ENCODE results near the gene BLACAT1.
A peak's percentile ranks its signal among the peaks of the same experiment; 100 is the strongest.

BLACAT1 gene

GRCh38 chr1:205451759-205452164 lies 4.1 kb downstream of the BLACAT1 start:
- DNase-seq (ENCODE audit: low read depth) = no peak
- TF ChIP-seq, protein P1, sequence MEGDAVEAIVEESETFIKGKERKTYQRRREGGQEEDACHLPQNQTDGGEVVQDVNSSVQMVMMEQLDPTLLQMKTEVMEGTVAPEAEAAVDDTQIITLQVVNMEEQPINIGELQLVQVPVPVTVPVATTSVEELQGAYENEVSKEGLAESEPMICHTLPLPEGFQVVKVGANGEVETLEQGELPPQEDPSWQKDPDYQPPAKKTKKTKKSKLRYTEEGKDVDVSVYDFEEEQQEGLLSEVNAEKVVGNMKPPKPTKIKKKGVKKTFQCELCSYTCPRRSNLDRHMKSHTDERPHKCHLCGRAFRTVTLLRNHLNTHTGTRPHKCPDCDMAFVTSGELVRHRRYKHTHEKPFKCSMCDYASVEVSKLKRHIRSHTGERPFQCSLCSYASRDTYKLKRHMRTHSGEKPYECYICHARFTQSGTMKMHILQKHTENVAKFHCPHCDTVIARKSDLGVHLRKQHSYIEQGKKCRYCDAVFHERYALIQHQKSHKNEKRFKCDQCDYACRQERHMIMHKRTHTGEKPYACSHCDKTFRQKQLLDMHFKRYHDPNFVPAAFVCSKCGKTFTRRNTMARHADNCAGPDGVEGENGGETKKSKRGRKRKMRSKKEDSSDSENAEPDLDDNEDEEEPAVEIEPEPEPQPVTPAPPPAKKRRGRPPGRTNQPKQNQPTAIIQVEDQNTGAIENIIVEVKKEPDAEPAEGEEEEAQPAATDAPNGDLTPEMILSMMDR (conservative IDR thresholded peaks at IDR 0.05; ENCODE audit: control insufficient read depth, insufficient read depth, low read depth, low read length) = no peak
- no peak overlapping the region for H3K4me3 ChIP-seq (ENCODE audit: control insufficient read depth, low read depth, low read length)

DNA sequence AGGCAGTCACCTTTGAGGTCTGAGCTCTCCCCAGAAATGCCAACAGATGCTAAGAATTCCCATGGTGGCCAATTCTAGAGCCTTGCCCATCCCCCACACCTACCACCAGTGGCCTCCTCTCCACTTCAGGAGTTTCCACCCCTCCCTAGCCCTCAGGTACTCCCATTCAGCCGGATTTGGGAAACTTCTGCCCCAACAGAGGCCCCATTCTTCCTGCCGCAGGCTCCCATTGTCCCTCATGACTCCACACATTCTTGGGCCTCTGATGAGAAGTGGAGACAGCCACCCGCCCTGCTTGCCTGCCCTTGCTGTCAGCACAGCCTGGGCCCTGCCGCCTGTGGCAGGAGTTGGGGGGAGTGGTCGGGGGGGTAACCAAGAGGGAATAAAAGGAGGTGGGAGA lies 4.6 kb downstream of the BLACAT1 start:
- TF ChIP-seq, protein P1 (conservative IDR thresholded peaks at IDR 0.05; ENCODE audit: control insufficient read depth, insufficient read depth, low read depth, low read length) = no peak
- no peak for DNase-seq (ENCODE audit: low read depth)
- H3K4me3 ChIP-seq (ENCODE audit: control insufficient read depth, low read depth, low read length) = no peak overlapping the region

- TF ChIP-seq, protein P1 (conservative IDR thresholded peaks at IDR 0.05; ENCODE audit: control insufficient read depth, insufficient read depth, low read depth, low read length) = no peak
- no peak overlapping the region for H3K4me3 ChIP-seq (ENCODE audit: control insufficient read depth, low read depth, low read length)
- no peak for DNase-seq (ENCODE audit: low read depth)
Measured at GRCh38 chr1:205450448-205450847, 5.4 kb downstream of the BLACAT1 start.

DNA sequence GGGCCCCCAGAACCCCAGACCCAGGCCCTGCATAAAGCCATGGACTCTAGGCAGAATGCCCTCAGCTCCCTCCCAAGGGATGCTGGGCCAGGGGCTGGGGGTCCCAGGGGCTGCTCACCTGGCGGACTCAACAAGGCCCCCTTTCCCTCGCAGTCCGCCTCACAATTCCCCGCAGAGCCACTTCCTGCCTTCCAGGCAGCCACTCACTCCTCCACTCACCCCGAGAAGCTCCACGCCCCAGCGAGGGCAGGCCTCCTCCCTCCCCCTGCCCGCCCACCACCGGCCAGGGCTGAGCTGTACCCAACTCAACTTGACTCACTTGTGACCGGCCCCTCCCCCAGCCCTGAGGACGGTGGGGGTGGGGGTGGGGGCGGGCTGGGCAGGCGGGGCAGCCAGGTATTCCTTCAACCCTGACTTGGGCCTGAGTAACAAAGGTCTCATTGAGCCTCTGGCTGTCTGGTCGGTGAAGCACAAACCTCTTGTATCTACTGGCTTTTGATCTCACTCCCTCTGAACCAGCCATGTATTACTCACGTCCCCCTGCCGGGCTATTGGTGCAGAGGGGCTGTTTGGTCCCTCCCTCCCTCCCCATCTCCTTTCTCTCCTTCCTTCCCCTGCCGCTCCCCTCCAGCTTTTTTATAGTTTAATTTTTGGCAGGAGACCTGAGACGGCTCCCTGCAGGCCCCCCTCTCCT lies 5.9 kb downstream of the BLACAT1 start:
- peak; percentile 54 for DNase-seq (ENCODE audit: low read depth)
- H3K4me3 ChIP-seq (ENCODE audit: control insufficient read depth, low read depth, low read length) = peak overlapping the region; percentile 16
- TF ChIP-seq, protein P1 (conservative IDR thresholded peaks at IDR 0.05; ENCODE audit: control insufficient read depth, insufficient read depth, low read depth, low read length) = no peak

DNA sequence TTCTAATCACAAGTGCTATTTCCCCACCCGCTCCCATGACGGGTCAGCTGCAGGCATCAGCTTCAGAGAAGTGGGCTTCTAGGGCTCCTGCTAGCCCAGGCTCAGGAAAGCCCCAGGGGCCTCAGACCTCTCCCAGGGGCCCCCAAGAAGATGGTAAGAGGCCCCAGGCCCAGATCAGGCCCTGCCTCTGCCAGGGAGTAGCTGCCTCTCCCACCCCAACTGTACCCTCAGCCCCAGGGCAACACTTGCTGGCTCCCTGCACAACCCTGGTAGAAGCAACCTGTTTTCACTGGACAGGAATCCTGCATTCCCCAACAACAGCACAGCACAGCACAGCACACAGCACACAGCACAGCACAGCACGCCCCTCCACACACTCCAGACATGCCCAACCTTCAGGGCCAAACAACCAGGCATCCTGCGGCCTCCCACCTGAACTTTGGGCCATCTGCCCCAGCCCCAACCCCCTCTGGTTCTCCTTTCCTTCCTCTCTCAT lies 6.5 kb downstream of the BLACAT1 start:
- H3K4me3 ChIP-seq (ENCODE audit: control insufficient read depth, low read depth, low read length) = peak overlapping the region; percentile 16
- TF ChIP-seq, protein P1 (conservative IDR thresholded peaks at IDR 0.05; ENCODE audit: control insufficient read depth, insufficient read depth, low read depth, low read length) = no peak

GRCh38 chr1:205448540-205449253 lies 7.1 kb downstream of the BLACAT1 start:
- TF ChIP-seq, protein P1 (conservative IDR thresholded peaks at IDR 0.05; ENCODE audit: control insufficient read depth, insufficient read depth, low read depth, low read length) = no peak
- no peak for DNase-seq (ENCODE audit: low read depth)
- H3K4me3 ChIP-seq (ENCODE audit: control insufficient read depth, low read depth, low read length) = no peak overlapping the region

More for the DNA sequence above, 6.5 kb downstream of the BLACAT1 start:
- no peak for DNase-seq (ENCODE audit: low read depth)
